ENCODE data around the gene PARN. TPM values are rescaled to one million over a fixed set of nuclear protein-coding genes. Genes with fewer than 3 reads are reported as not detected.

The PARN gene
- total RNA-seq, 1 experiment from 2014 or later: 42.5 TPM

DNA sequence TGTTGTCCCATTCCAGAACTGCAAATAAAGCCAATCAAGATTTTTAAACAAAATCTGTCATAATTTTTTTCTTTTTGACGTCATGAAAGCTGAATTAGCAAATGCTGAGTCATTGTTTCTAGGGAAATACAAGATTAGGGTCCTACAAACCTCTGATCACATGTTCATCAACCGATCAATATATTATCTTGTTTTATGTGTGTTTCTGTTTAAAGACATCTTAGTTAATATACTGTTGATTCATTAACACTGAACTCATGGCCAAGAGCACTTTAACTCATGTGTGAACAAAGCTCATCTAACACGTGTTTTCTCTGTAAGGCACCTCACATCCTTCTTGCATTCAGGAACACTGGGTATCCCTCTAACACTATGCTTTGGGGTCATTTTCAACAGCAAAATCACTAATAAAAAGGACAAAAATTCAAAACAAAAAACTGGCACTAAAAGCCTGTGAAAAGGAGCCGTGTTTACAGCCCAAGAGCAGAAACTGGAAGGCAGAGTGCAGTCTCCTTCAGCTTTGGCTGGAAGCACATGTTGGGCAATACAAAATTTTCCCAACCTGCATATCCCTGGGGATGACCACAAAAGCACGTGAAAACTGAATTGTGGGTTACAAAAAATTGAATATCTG lies 102.5 kb downstream of the PARN start:
- H3K4me1 ChIP-seq (ENCODE audit: control insufficient read depth in 1 of 2, insufficient read depth in 2 of 2, low read length in 2 of 2): peaks cover 6 to 13% of the 10 kb centered on the region in 2 experiments; a peak in 3 of 4 replicates
- TF ChIP-seq ELF1 (IDR thresholded peaks at IDR 0.05; ENCODE audit: borderline replicate concordance, low read depth): no peak
- no peak for TF ChIP-seq CEBPB (IDR thresholded peaks at IDR 0.05; ENCODE audit: low read depth)
- no peak for TF ChIP-seq CBX3 (IDR thresholded peaks at IDR 0.05; ENCODE audit: low read depth)
- TF ChIP-seq, protein P1, sequence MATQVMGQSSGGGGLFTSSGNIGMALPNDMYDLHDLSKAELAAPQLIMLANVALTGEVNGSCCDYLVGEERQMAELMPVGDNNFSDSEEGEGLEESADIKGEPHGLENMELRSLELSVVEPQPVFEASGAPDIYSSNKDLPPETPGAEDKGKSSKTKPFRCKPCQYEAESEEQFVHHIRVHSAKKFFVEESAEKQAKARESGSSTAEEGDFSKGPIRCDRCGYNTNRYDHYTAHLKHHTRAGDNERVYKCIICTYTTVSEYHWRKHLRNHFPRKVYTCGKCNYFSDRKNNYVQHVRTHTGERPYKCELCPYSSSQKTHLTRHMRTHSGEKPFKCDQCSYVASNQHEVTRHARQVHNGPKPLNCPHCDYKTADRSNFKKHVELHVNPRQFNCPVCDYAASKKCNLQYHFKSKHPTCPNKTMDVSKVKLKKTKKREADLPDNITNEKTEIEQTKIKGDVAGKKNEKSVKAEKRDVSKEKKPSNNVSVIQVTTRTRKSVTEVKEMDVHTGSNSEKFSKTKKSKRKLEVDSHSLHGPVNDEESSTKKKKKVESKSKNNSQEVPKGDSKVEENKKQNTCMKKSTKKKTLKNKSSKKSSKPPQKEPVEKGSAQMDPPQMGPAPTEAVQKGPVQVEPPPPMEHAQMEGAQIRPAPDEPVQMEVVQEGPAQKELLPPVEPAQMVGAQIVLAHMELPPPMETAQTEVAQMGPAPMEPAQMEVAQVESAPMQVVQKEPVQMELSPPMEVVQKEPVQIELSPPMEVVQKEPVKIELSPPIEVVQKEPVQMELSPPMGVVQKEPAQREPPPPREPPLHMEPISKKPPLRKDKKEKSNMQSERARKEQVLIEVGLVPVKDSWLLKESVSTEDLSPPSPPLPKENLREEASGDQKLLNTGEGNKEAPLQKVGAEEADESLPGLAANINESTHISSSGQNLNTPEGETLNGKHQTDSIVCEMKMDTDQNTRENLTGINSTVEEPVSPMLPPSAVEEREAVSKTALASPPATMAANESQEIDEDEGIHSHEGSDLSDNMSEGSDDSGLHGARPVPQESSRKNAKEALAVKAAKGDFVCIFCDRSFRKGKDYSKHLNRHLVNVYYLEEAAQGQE (IDR thresholded peaks at IDR 0.05; ENCODE audit: low read depth): no peak
- no peak for TF ChIP-seq JUND (IDR thresholded peaks at IDR 0.05)
- TF ChIP-seq MAX (IDR thresholded peaks at IDR 0.05): no peak
- no peak for TF ChIP-seq FOSL1 (IDR thresholded peaks at IDR 0.05; ENCODE audit: low read depth)
- no peak for TF ChIP-seq CTCF (IDR thresholded peaks at IDR 0.05 in 2 of 3, conservative IDR thresholded peaks at IDR 0.05 in 1 of 3; ENCODE audit: borderline replicate concordance in 1 of 3, insufficient read depth in 1 of 3, low read depth in 2 of 3, low read length in 2 of 3)
- TF ChIP-seq POLR2A (IDR thresholded peaks at IDR 0.05; ENCODE audit: borderline replicate concordance, extremely low read depth, insufficient read depth, insufficient read length): no peak
- TF ChIP-seq SIN3A (IDR thresholded peaks at IDR 0.05; ENCODE audit: low read depth): no peak
- no peak for TF ChIP-seq ZNF274 (IDR thresholded peaks at IDR 0.05; ENCODE audit: low read depth, low read length)
- no peak for TF ChIP-seq YY1 (IDR thresholded peaks at IDR 0.05; ENCODE audit: extremely low read depth, insufficient replicate concordance, low read depth, low read length)
- TF ChIP-seq POLR2AphosphoS5 (IDR thresholded peaks at IDR 0.05; ENCODE audit: low read depth, low read length): no peak
- TF ChIP-seq SP1 (IDR thresholded peaks at IDR 0.05; ENCODE audit: low read depth): no peak
- TF ChIP-seq EZH2 (IDR thresholded peaks at IDR 0.05): no peak
- DNase-seq (ENCODE audit: low read depth, low spot score) (no peak), ATAC-seq (no peak)
- no peaks in the 10 kb centered on the region for H3K36me3 ChIP-seq (ENCODE audit: control insufficient read depth in 1 of 2, insufficient read depth in 2 of 2, low read length in 2 of 2)
- no peak overlapping the region for H3K4me3 ChIP-seq (replicated peaks in 1 of 2; ENCODE audit: low read depth in 1 of 2, low read length in 2 of 2)
- no TSS peak for BruUV-seq (replicated peaks)
- intact Hi-C loops (cut with micrococcal nuclease): loop anchor here (1.0 to 5.0 kb wide), 3 partner anchors 155 to 604 kb away; no protein-coding TSS in a partner anchor
- no peak overlapping the region for H3K4me2 ChIP-seq (ENCODE audit: low read length)
- no peak overlapping the region for H3K9ac ChIP-seq (ENCODE audit: low read length)
- no peaks in the 10 kb centered on the region for H3K9me3 ChIP-seq (ENCODE audit: control insufficient read depth in 1 of 2, insufficient read depth in 1 of 2, low read depth in 1 of 2, low read length in 2 of 2)
- H4K20me1 ChIP-seq (ENCODE audit: insufficient read depth): peaks cover 3% of the 10 kb centered on the region; the same call in 1 of the 2 replicates
- POLR2A ChIA-PET: no interaction called here
- no peak overlapping the region for H2AFZ ChIP-seq (ENCODE audit: low read depth, low read length, poor library complexity, severe bottlenecking)
- H3K79me2 ChIP-seq (ENCODE audit: insufficient read depth, low read length): no peaks in the 10 kb centered on the region
- CTCF ChIA-PET: interaction anchor here (1.2 to 1.8 kb wide), 3 partner anchors 226 to 608 kb away, joined by 4 to 5 read pairs (median 4); partner anchors contain the start of gene ERCC4
- H3K27me3 ChIP-seq (ENCODE audit: insufficient read depth, low read length): no peaks in the 10 kb centered on the region
- RAD21 ChIA-PET (ENCODE audit: low non-redundant PET in 1 of 2, low total read pairs in 2 of 2, uncharacterized antibody in 2 of 2, unreplicated experiment in 2 of 2): no interaction called here
- H3K27ac ChIP-seq (ENCODE audit: low read depth, low read length): no peak overlapping the region
- H3K9me2 ChIP-seq (ENCODE audit: insufficient read depth): no peaks in the 10 kb centered on the region
